GM23338 (cell line): ENCODE data around the gene KLK11. TPM values are rescaled to one million over a fixed set of nuclear protein-coding genes. Genes with fewer than 3 reads are reported as not detected.

ENCODE experiments used
- ATAC-seq: fragments of 200-7000 bp; cut with Tn5 transposase; 3 replicates; pipeline ENCODE4 v1.9.1; 2020
- DNase-seq: peaks from one replicate; pipeline ENCODE4 v3.0.0-alpha.2; 2015; ENCODE audit warnings: low spot score
- H2AFZ ChIP-seq: fragments of 200-600 bp; sonication (generic); 2 replicates; pipeline ENCODE4 v1.8.0; 2016; ENCODE audit warnings: antibody characterized with exemption, mild to moderate bottlenecking, moderate library complexity
- H3F3A ChIP-seq: fragments of 200-600 bp; sonication (generic); replicated peaks from 2 replicates; pipeline ENCODE4 v1.8.0; 2017; ENCODE audit warnings: antibody characterized with exemption, mixed run types, low read depth
- H3K27ac ChIP-seq: fragments of 200-600 bp; sonication (generic); 2 replicates; pipeline ENCODE4 v1.6.1; 2016; ENCODE audit warnings: low read depth
- H3K27me3 ChIP-seq: fragments of 200-600 bp; sonication (generic); 2 replicates; pipeline ENCODE4 v1.8.0; 2016; ENCODE audit warnings: mild to moderate bottlenecking, mixed run types, moderate library complexity; ENCODE audit not compliant: insufficient read depth
- H3K36me3 ChIP-seq: fragments of 200-600 bp; sonication (generic); 2 replicates; pipeline ENCODE4 v1.8.0; 2016; ENCODE audit warnings: mild to moderate bottlenecking; ENCODE audit not compliant: insufficient read depth
- H3K4me1 ChIP-seq: fragments of 200-600 bp; sonication (generic); 2 replicates; pipeline ENCODE4 v1.8.0; 2016; ENCODE audit warnings: mild to moderate bottlenecking, moderate library complexity; ENCODE audit not compliant: insufficient read depth
- H3K4me2 ChIP-seq: fragments of 200-600 bp; sonication (generic); 2 replicates; pipeline ENCODE4 v1.7.1; 2017; ENCODE audit warnings: mixed run types
- H3K4me3 ChIP-seq: fragments of 200-600 bp; sonication (generic); 2 replicates; pipeline ENCODE4 v1.6.1; 2016; ENCODE audit warnings: mixed run types
- H3K79me2 ChIP-seq: fragments of 200-600 bp; sonication (generic); replicated peaks from 2 replicates; pipeline ENCODE4 v1.8.0; 2017; ENCODE audit warnings: mild to moderate bottlenecking; ENCODE audit not compliant: insufficient read depth
- H3K9me2 ChIP-seq: fragments of 200-600 bp; sonication (generic); 2 replicates; pipeline ENCODE4 v1.8.0; 2017; ENCODE audit not compliant: insufficient read depth
- H4K20me1 ChIP-seq: fragments of 200-600 bp; sonication (generic); replicated peaks from 2 replicates; pipeline ENCODE4 v1.8.0; 2017; ENCODE audit warnings: mild to moderate bottlenecking; ENCODE audit not compliant: insufficient read depth
- H3K27ac Mint-ChIP-seq: 2 replicates; pipeline ENCODE4 v1.8.0; 2020; ENCODE audit warnings: inconsistent platforms, mild to moderate bottlenecking, moderate library complexity, mixed read lengths
- H3K27me3 Mint-ChIP-seq: 3 replicates; pipeline ENCODE4 v1.8.0; 2022; ENCODE audit warnings: low read depth, mild to moderate bottlenecking, moderate library complexity, mixed read lengths, inconsistent platforms; ENCODE audit not compliant: insufficient read depth, poor library complexity
- H3K36me3 Mint-ChIP-seq: 3 replicates; pipeline ENCODE4 v1.8.0; 2021; ENCODE audit warnings: low read depth, mild to moderate bottlenecking, inconsistent platforms, moderate library complexity, mixed read lengths
- H3K4me1 Mint-ChIP-seq: 3 replicates; pipeline ENCODE4 v1.8.0; 2020; ENCODE audit warnings: mild to moderate bottlenecking, inconsistent platforms, mixed read lengths
- H3K4me3 Mint-ChIP-seq: 3 replicates; pipeline ENCODE4 v1.8.0; 2021; ENCODE audit warnings: moderate library complexity, mild to moderate bottlenecking, inconsistent platforms, mixed read lengths
- H3K9me3 Mint-ChIP-seq: 3 replicates; pipeline ENCODE4 v1.8.0; 2020; ENCODE audit warnings: moderate library complexity, mild to moderate bottlenecking, inconsistent platforms, mixed read lengths
- ETS1 ChIP-seq: IDR thresholded peaks from 2 replicates; pipeline ENCODE4 v1.6.1; 2016; ENCODE audit warnings: antibody characterized with exemption
- EZH2 ChIP-seq: fragments of 200-600 bp; sonication (generic); IDR thresholded peaks from one replicate; pipeline ENCODE4 v1.8.0; 2017; ENCODE audit warnings: antibody characterized with exemption, mild to moderate bottlenecking, low read depth; ENCODE audit not compliant: unreplicated experiment
- EZH2phosphoT487 ChIP-seq: fragments of 200-600 bp; sonication (generic); IDR thresholded peaks from one replicate; pipeline ENCODE4 v1.8.1; 2018; ENCODE audit warnings: antibody characterized with exemption; ENCODE audit not compliant: unreplicated experiment
- JUNB ChIP-seq: IDR thresholded peaks from one replicate; pipeline ENCODE4 v1.6.1; 2016; ENCODE audit warnings: antibody characterized with exemption; ENCODE audit not compliant: unreplicated experiment
- NANOG ChIP-seq: IDR thresholded peaks from 2 replicates; pipeline ENCODE4 v1.6.1; 2016; ENCODE audit warnings: antibody characterized with exemption, borderline replicate concordance
- POLR2AphosphoS5 ChIP-seq: IDR thresholded peaks from 2 replicates; pipeline ENCODE4 v1.6.1; 2016; ENCODE audit warnings: antibody characterized with exemption, low read depth
- STAT1 ChIP-seq: IDR thresholded peaks from one replicate; pipeline ENCODE4 v1.6.1; 2016; ENCODE audit warnings: antibody characterized with exemption; ENCODE audit not compliant: unreplicated experiment
- ZNF114 ChIP-seq: fragments of 250-450 bp; sonication (Bioruptor Pico); IDR thresholded peaks from 2 replicates; pipeline ENCODE4 v1.5.0; 2020; ENCODE audit warnings: mild to moderate bottlenecking, moderate library complexity
- ZNF331 ChIP-seq: fragments of 250-450 bp; sonication (Bioruptor Pico); IDR thresholded peaks from 2 replicates; pipeline ENCODE4 v1.5.0; 2020; ENCODE audit warnings: low read depth, mild to moderate bottlenecking, moderate library complexity
- ZNF462 ChIP-seq: fragments of 250-450 bp; sonication (Bioruptor Pico); IDR thresholded peaks from 2 replicates; pipeline ENCODE4 v1.5.0; 2020; ENCODE audit warnings: mild to moderate bottlenecking, moderate library complexity
- polyA plus RNA-seq: library from polyadenylated mRNA; unstranded; fragments of >200 nt; fragmentation: Nextera tagmentation; extraction: Ambion mirVana; gene quantifications from 2 replicates; pipeline ENCODE4 v1.2.1, GENCODE V29; 2016
- total RNA-seq: library from RNA; depleted of rRNA; stranded (reverse); fragments of >200 nt; shearing (Covaris generic); gene quantifications from 2 replicates; pipeline ENCODE4 v1.2.3, GENCODE V29; 2014

The KLK11 gene
- total and polyA plus RNA-seq, 2 experiments from 2014 or later = not detected

- H4K20me1 ChIP-seq = no peaks in the 10 kb centered on the region
- H3K4me3 ChIP-seq = peak overlapping the region; percentile 73
- H3K27me3 ChIP-seq = no peaks in the 10 kb centered on the region
- H2AFZ ChIP-seq = peak overlapping the region; percentile 87
- H3K9me2 ChIP-seq = peaks cover 29% of the 10 kb centered on the region
- H3K79me2 ChIP-seq = no peaks in the 10 kb centered on the region
- ATAC-seq (peak; percentile 82), DNase-seq (no peak)
- H3K27ac Mint-ChIP-seq = no peak overlapping the region
- H3K4me2 ChIP-seq = peak overlapping the region; percentile 92
- H3K4me1 Mint-ChIP-seq = peaks cover 7% of the 10 kb centered on the region
- H3K36me3 Mint-ChIP-seq = no peaks in the 10 kb centered on the region
- H3K27me3 Mint-ChIP-seq = peaks cover 2% of the 10 kb centered on the region
- H3F3A ChIP-seq = no peaks in the 10 kb centered on the region
- H3K36me3 ChIP-seq = no peaks in the 10 kb centered on the region; the same call in 1 of the 2 replicates
- H3K9me3 Mint-ChIP-seq = no peaks in the 10 kb centered on the region; the same call in 1 of the 3 replicates
- peak overlapping the region; percentile 74 for H3K4me3 Mint-ChIP-seq
- no peak overlapping the region for H3K27ac ChIP-seq
- peaks cover 11% of the 10 kb centered on the region; the same call in 1 of the 2 replicates for H3K4me1 ChIP-seq
- TF ChIP-seq JUNB = no peak
- no peak for TF ChIP-seq STAT1
- TF ChIP-seq ETS1 = no peak
- TF ChIP-seq NANOG = no peak
These were observed 39.0 kb upstream of the KLK11 start for GRCh38 chr19:51065221-51065960.

- Mint-ChIP-seq H3K27me3 (peaks cover 2% of the 10 kb centered on the region), H3K4me1 (peaks cover 7% of the 10 kb centered on the region), H3K9me3 (no peaks in the 10 kb centered on the region; the same call in 1 of the 3 replicates), H3K27ac (no peak within 1 kb of the TSS), H3K4me3 (peak within 1 kb of the TSS; percentile 74), H3K36me3 (no peaks in the 10 kb centered on the region)
- Histone ChIP-seq H3K9me2 (peaks cover 28% of the 10 kb centered on the region), H3K36me3 (no peaks in the 10 kb centered on the region; the same call in 1 of the 2 replicates), H3K27ac (no peak within 1 kb of the TSS), H2AFZ (peak within 1 kb of the TSS; percentile 96), H3K4me3 (peak within 1 kb of the TSS; percentile 73), H3K27me3 (no peaks in the 10 kb centered on the region), H3F3A (no peaks in the 10 kb centered on the region), H3K79me2 (no peaks in the 10 kb centered on the region), H4K20me1 (no peaks in the 10 kb centered on the region), H3K4me2 (peak within 1 kb of the TSS; percentile 92), H3K4me1 (peaks cover 11% of the 10 kb centered on the region; the same call in 1 of the 2 replicates)
- DNase-seq (peak; percentile 87), ATAC-seq (peak; percentile 89)
- no peak for TF ChIP-seq EZH2
- TF ChIP-seq STAT1 = no peak
- no peak for TF ChIP-seq ZNF114 (CRISPR knock-in tag)
- TF ChIP-seq ZNF462 (CRISPR knock-in tag) = no peak
- TF ChIP-seq EZH2phosphoT487 = no peak
- TF ChIP-seq POLR2AphosphoS5 = no peak
- TF ChIP-seq ETS1 = no peak
- no peak for TF ChIP-seq ZNF331 (CRISPR knock-in tag)
- no peak for TF ChIP-seq NANOG
These were observed 38.3 kb upstream of the KLK11 start, which contains the start of gene KLK13 for GRCh38 chr19:51064534-51065220. Gene KLK13, minus strand, starts transcription at chr19:51065092. Its CDS starts 25 bp downstream, at chr19:51065067.
